GM12873 (cell line): ENCODE measurements around the gene GK.

Experiments
- TF ChIP-seq, protein P1 (sequence below): IDR thresholded peaks from 2 replicates; pipeline ENCODE4 v1.5.1; 2012; ENCODE audit warnings: low read depth, mild to moderate bottlenecking, moderate library complexity, low read length, control low read depth; ENCODE audit not compliant: insufficient read depth; ENCODE audit errors: missing control alignments

GK gene

GRCh38 chrX:30690330-30690729 is 37.1 kb downstream of the GK start:
- TF ChIP-seq, protein P1, sequence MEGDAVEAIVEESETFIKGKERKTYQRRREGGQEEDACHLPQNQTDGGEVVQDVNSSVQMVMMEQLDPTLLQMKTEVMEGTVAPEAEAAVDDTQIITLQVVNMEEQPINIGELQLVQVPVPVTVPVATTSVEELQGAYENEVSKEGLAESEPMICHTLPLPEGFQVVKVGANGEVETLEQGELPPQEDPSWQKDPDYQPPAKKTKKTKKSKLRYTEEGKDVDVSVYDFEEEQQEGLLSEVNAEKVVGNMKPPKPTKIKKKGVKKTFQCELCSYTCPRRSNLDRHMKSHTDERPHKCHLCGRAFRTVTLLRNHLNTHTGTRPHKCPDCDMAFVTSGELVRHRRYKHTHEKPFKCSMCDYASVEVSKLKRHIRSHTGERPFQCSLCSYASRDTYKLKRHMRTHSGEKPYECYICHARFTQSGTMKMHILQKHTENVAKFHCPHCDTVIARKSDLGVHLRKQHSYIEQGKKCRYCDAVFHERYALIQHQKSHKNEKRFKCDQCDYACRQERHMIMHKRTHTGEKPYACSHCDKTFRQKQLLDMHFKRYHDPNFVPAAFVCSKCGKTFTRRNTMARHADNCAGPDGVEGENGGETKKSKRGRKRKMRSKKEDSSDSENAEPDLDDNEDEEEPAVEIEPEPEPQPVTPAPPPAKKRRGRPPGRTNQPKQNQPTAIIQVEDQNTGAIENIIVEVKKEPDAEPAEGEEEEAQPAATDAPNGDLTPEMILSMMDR: no peak

DNA sequence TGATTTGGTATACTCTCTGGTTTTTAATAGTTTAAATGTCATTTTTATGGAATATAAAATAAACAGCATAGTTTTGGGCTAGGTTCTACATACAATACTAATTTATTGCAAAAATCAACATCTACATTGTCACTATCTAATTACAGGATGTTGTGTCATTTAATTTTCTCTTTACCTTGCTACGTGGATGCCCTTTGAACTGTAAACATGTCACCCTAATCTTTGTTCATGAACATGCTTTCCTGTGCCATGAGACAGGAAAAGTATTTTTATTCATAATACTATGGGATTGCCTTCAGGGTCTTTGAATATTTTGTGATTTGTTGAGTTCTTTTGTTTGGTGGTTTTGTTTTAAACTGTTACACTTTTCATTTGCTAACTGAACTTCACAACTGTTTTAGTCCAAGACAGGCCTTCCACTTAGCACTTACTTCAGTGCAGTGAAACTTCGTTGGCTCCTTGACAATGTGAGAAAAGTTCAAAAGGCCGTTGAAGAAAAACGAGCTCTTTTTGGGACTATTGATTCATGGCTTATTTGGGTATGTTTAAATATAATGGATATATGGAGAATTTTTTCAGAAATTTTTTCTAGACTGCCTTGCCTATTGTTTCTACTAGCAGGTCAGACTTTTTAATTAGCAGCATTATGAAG is 40.9 kb downstream of the GK start:
- TF ChIP-seq, protein P1: no peak

- TF ChIP-seq, protein P1: no peak
These were observed 49.5 kb downstream of the GK start for GRCh38 chrX:30702736-30703135.

DNA sequence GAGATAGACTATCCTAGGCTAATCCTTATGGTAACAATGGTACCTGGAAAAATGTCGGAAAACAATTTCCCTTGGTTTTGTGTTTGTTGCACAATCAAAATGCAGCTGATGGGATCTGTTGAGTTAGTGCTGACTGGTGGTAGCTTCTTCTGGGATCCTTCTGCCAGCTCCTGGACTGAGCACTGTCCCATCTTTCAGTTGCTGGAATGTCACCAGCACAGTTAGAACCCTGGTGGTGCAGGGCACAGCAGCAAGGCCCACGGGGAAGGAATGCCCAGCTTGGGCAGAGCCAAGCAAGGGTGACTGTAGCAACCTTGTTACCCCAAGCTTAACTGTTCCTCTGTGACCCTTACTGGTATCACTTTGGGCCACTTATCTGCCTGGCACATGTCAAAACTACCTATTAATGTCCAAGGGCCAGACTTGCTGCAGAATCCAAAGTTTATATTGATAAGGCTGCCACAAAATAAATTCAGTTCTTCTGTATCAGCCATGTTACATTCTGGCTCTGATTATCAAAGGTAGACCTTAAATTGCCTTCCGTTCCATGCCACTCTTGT is 53.1 kb downstream of the GK start:
- TF ChIP-seq, protein P1: no peak

DNA sequence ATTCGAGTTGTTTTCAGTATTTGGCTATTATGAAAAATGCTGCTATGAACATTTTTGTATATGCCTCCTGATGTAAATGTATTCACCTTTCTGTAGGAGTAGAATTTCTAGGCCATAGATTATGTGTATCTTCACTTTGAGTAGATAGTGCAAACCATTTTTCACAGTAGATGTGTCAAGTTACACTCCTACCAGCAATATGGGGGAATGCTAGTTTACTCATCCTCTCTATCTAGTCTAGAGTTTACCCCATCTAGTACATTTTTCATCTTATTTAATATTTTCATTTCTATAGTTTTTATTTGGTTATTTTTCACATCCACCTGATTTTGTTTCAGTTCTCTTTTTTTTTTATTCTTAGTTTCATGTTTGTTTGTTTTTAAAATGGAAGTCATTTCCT is 59.0 kb downstream of the GK start:
- TF ChIP-seq, protein P1: no peak

- TF ChIP-seq, protein P1: peak; percentile 58
These were observed 59.9 kb downstream of the GK start for GRCh38 chrX:30713061-30713525.

- TF ChIP-seq, protein P1: no peak
These were observed 60.9 kb downstream of the GK start for GRCh38 chrX:30714138-30714537.
